ENCODE measurements around the gene SIGMAR1. TPM values are rescaled to one million over a fixed set of nuclear protein-coding genes. Genes with fewer than 3 reads are reported as not detected.

Gene SIGMAR1
- total and polyA plus RNA-seq, 2 of the 8 experiments (the other 6 are each of a cell fraction or from before 2014, with no cell fraction given) = 84.2 to 134 TPM

GRCh38 chr9:34601937-34602573, 35.5 kb downstream of the SIGMAR1 start:
- peak; percentile 62 for FAIRE-seq
- no peak for DNase-seq (ENCODE audit: low read depth in 1 of 2, low spot score in 2 of 2)
- no peaks in the 10 kb centered on the region for H3K79me1 ChIP-seq (ENCODE audit: low read depth, low read length)
- no peaks in the 10 kb centered on the region for H3K9me3 ChIP-seq (ENCODE audit: insufficient read depth in 2 of 2, low read depth in 1 of 2, low read length in 1 of 2)
- no peak overlapping the region for H2BK12ac ChIP-seq (ENCODE audit: low read depth, low read length)
- no peak overlapping the region for H2BK20ac ChIP-seq (ENCODE audit: low read length)
- H3K9ac ChIP-seq (replicated peaks in 1 of 4; ENCODE audit: extremely low read depth in 1 of 4, low read depth in 3 of 4, low read length in 3 of 4) = no peak overlapping the region; a peak in 1 of 7 replicates
- H3K4me2 ChIP-seq (ENCODE audit: insufficient read depth in 1 of 2, low read depth in 2 of 2, low read length in 2 of 2) = peak overlapping the region; percentile 1 to 5; a peak in 2 of 4 replicates
- H3K18ac ChIP-seq (ENCODE audit: extremely low read depth, low read length) = no peak overlapping the region
- H2BK15ac ChIP-seq (ENCODE audit: low read length) = no peak overlapping the region
- H4K5ac ChIP-seq (ENCODE audit: insufficient read length, low read depth, low read length) = no peak overlapping the region
- no peak overlapping the region for H3K14ac ChIP-seq (ENCODE audit: insufficient read length)
- H3K4me1 ChIP-seq (replicated peaks in 1 of 4; ENCODE audit: control insufficient read depth in 3 of 4, insufficient read depth in 4 of 4, low read length in 3 of 4) = peaks cover 0 to 5% (median 2%) of the 10 kb centered on the region in 4 experiments; a peak in 2 of 7 replicates
- 49% methylated on average over 6 of the region's 6 CpGs; no CpG with 5 or more reads in 1 of the 2 experiments for WGBS, 2 experiments (ENCODE audit: extremely low coverage in 1 of 2, insufficient coverage in 1 of 2, insufficient read length in 1 of 2, insufficient replicate concordance in 2 of 2, low coverage in 1 of 2, low lambda C conversion rate in 2 of 2, missing lambda C conversion rate in 1 of 2)
- no peak overlapping the region for H3K56ac ChIP-seq (replicated peaks; ENCODE audit: insufficient read length, low read depth, low read length)
- no peak overlapping the region for H3K4ac ChIP-seq (replicated peaks; ENCODE audit: insufficient read length, low read depth, low read length)
- no peak overlapping the region for H4K8ac ChIP-seq (ENCODE audit: extremely low read depth, insufficient read depth, low read length)
- no peak overlapping the region for H2AFZ ChIP-seq (ENCODE audit: low read length)
- H4K20me1 ChIP-seq (replicated peaks in 1 of 2; ENCODE audit: control insufficient read depth in 1 of 2, insufficient read depth in 2 of 2, low read length in 2 of 2) = no peaks in the 10 kb centered on the region
- no peaks in the 10 kb centered on the region for H3K23me2 ChIP-seq (ENCODE audit: low read depth, low read length)
- H3K27me3 ChIP-seq (replicated peaks in 1 of 4; ENCODE audit: control insufficient read depth in 3 of 4, extremely low read depth in 1 of 4, insufficient read depth in 3 of 4, low read length in 3 of 4) = no peaks in the 10 kb centered on the region; a peak in 2 of 7 replicates
- no peak overlapping the region for H4K91ac ChIP-seq (replicated peaks; ENCODE audit: insufficient read length, low read length)
- no peaks in the 10 kb centered on the region for H3K36me3 ChIP-seq (ENCODE audit: control insufficient read depth in 2 of 4, insufficient read depth in 4 of 4, low read length in 3 of 4)
- no peaks in the 10 kb centered on the region for H3K79me2 ChIP-seq (ENCODE audit: control insufficient read depth in 1 of 2, insufficient read depth in 2 of 2, low read length in 2 of 2)
- H3K4me3 ChIP-seq (ENCODE audit: extremely low read depth in 1 of 4, insufficient read depth in 2 of 4, low read depth in 3 of 4, low read length in 4 of 4) = no peak overlapping the region
- no peak overlapping the region for H3K23ac ChIP-seq (ENCODE audit: insufficient read length)
- H2BK120ac ChIP-seq (replicated peaks; ENCODE audit: low read depth, low read length) = no peak overlapping the region
- POLR2A ChIA-PET (ENCODE audit: partially characterized antibody) = no interaction called here
- H3K27ac ChIP-seq (ENCODE audit: low read depth, low read length) = no peak overlapping the region
- H2AK5ac ChIP-seq (ENCODE audit: low read depth, low read length) = no peak overlapping the region
- CTCF ChIA-PET (ENCODE audit: partially characterized antibody) = interaction anchor here (0.7 to 16.9 kb wide), 32 partner anchors 9 to 270 kb away, joined by 3 to 401 read pairs (median 16); partner anchors contain the start of genes ARID3C, RPP25L and SIGMAR1
- no peak overlapping the region for H2BK5ac ChIP-seq (ENCODE audit: low read depth, low read length)
- TF ChIP-seq SP1 (IDR thresholded peaks at IDR 0.05; ENCODE audit: low read depth, low read length) (no peak), JUND (IDR thresholded peaks at IDR 0.05; ENCODE audit: low read length) (no peak), CTBP2 (IDR thresholded peaks at IDR 0.05; ENCODE audit: borderline replicate concordance, insufficient read depth, insufficient read length, low read length) (no peak), BCL11A (IDR thresholded peaks at IDR 0.05; ENCODE audit: low read depth in 2 of 2, low read length in 2 of 2) (no peak), KDM4A (IDR thresholded peaks at IDR 0.05; ENCODE audit: low read depth, low read length, severe bottlenecking) (no peak), RBBP5 (IDR thresholded peaks at IDR 0.05; ENCODE audit: borderline replicate concordance, low read depth, low read length) (0 out of 2 replicates have a peak, but pooled peaks have one; percentile 32), CREB1 (IDR thresholded peaks at IDR 0.05) (no peak), BACH1 (IDR thresholded peaks at IDR 0.05; ENCODE audit: low read length) (no peak), CTCF (IDR thresholded peaks at IDR 0.05; ENCODE audit: control extremely low read depth in 1 of 3, insufficient read depth in 1 of 3, low read depth in 1 of 3, low read length in 3 of 3) (peak; percentile 2 to 33 (median 25); a peak in 2 of 4 replicates), CHD1 (IDR thresholded peaks at IDR 0.05; ENCODE audit: low read depth, low read length) (no peak), FOSL1 (IDR thresholded peaks at IDR 0.05; ENCODE audit: insufficient read depth, low read depth, low read length) (no peak)
